SK-N-SH (cell line): Measurements from ENCODE around the gene RNU7-1. TPM values are rescaled to one million over a fixed set of nuclear protein-coding genes. Genes with fewer than 3 reads are reported as not detected.

Source experiments
- CTCF ChIA-PET: fragments of 300-600, 350-600 bp; formaldehyde crosslinking; extraction: SDS; loops from one replicate; lab custom pipeline; 2021; lab: Yijun Ruan, JAX
- POLR2A ChIA-PET: fragments of 350-600 bp; sonication (Branson Sonifier 250); formaldehyde crosslinking; extraction: SDS; loops from one replicate; lab custom pipeline; 2020; ENCODE audit warnings: antibody characterized with exemption, inconsistent platforms; lab: Yijun Ruan, JAX
- DNase-seq: peaks from one replicate; pipeline ENCODE4 v3.0.0; 2012
- H2AFZ ChIP-seq: fragments of 200-600 bp; sonication (generic); 2 replicates; pipeline ENCODE4 v1.8.1; 2016; ENCODE audit warnings: antibody characterized with exemption, mild to moderate bottlenecking, low read depth
- H3F3A ChIP-seq: fragments of 200-600 bp; sonication (generic); replicated peaks from 2 replicates; pipeline ENCODE3; 2016; ENCODE audit warnings: antibody characterized with exemption, mild to moderate bottlenecking; ENCODE audit not compliant: insufficient read depth
- H3K27ac ChIP-seq, 2 experiments: fragments of 200-500 bp in 1 of 2; fragments of 200-600 bp in 1 of 2; sonication (Bioruptor generic) in 1 of 2; sonication (generic), shearing (Covaris generic) in 1 of 2; 2 replicates each; pipeline versions ENCODE4 v1.5.1 to v1.6.1; 2014 to 2016; ENCODE audit warnings: low read depth in 2 of 2, inconsistent platforms in 1 of 2, low read length in 1 of 2, mild to moderate bottlenecking in 1 of 2, mixed read lengths in 1 of 2
- H3K27me3 ChIP-seq: fragments of 200-600 bp; sonication (generic), shearing (Covaris generic); 2 replicates; pipeline ENCODE4 v1.6.1; 2016; ENCODE audit warnings: mixed run types; ENCODE audit not compliant: insufficient read depth
- H3K36me3 ChIP-seq, 2 experiments: fragments of 200-500 bp in 1 of 2; fragments of 200-600 bp in 1 of 2; sonication (Bioruptor generic) in 1 of 2; sonication (generic) in 1 of 2; replicated peaks in 1 of 2; 2 replicates each; pipeline versions ENCODE3 to v1.5.1; 2014 to 2016; ENCODE audit warnings: low read length in 1 of 2, mild to moderate bottlenecking in 1 of 2; ENCODE audit not compliant: insufficient read depth in 2 of 2, control insufficient read depth in 1 of 2
- H3K4me1 ChIP-seq, 2 experiments: fragments of 200-500 bp in 1 of 2; fragments of 200-600 bp in 1 of 2; sonication (Bioruptor generic) in 1 of 2; sonication (generic), shearing (Covaris generic) in 1 of 2; 2 replicates each; pipeline versions ENCODE4 v1.5.1 to v1.6.1; 2014 to 2016; ENCODE audit warnings: low read depth in 1 of 2, low read length in 1 of 2, mixed run types in 1 of 2; ENCODE audit not compliant: insufficient read depth in 2 of 2, control insufficient read depth in 1 of 2
- H3K4me2 ChIP-seq: fragments of 200-600 bp; sonication (generic), shearing (Covaris generic); 2 replicates; pipeline ENCODE4 v1.6.1; 2017; ENCODE audit warnings: mixed run types
- H3K4me3 ChIP-seq, 2 experiments: fragments of 200-500 bp in 1 of 2; fragments of 200-600 bp in 1 of 2; sonication (Bioruptor generic) in 1 of 2; sonication (generic), shearing (Covaris generic) in 1 of 2; 2 replicates each; pipeline versions ENCODE4 v1.5.1 to v1.8.1; 2014 to 2016; ENCODE audit warnings: low read depth in 2 of 2, inconsistent platforms in 1 of 2, low read length in 1 of 2, mild to moderate bottlenecking in 1 of 2, mixed read lengths in 1 of 2, moderate library complexity in 1 of 2
- H3K79me2 ChIP-seq: fragments of 200-600 bp; sonication (generic); 2 replicates; pipeline ENCODE4 v1.8.1; 2017; ENCODE audit warnings: mild to moderate bottlenecking; ENCODE audit not compliant: insufficient read depth
- H3K9ac ChIP-seq: fragments of 200-600 bp; sonication (generic); 2 replicates; pipeline ENCODE4 v1.6.1; 2017; ENCODE audit warnings: mixed run types
- H3K9me2 ChIP-seq: fragments of 200-600 bp; sonication (generic); 2 replicates; pipeline ENCODE4 v1.6.1; 2017; ENCODE audit warnings: mixed run types
- H3K9me3 ChIP-seq: fragments of 200-600 bp; sonication (generic); 2 replicates; pipeline ENCODE4 v1.6.1; 2017; ENCODE audit warnings: mixed run types, mild to moderate bottlenecking, moderate library complexity
- H4K20me1 ChIP-seq: fragments of 200-600 bp; sonication (generic); 2 replicates; pipeline ENCODE4 v1.6.1; 2017; ENCODE audit warnings: mild to moderate bottlenecking, mixed run types; ENCODE audit not compliant: insufficient read depth
- CHD2 ChIP-seq: fragments of 150-350 bp; IDR thresholded peaks from 2 replicates; pipeline ENCODE4 v1.6.1; 2018; ENCODE audit warnings: low read length; ENCODE audit not compliant: partially characterized antibody
- ELF1 ChIP-seq: IDR thresholded peaks from 2 replicates; pipeline ENCODE4 v1.4.0; 2012
- EP300 ChIP-seq, 2 experiments: IDR thresholded peaks; 2 replicates each; pipeline versions ENCODE4 v1.4.0 to v1.6.1; 2012; ENCODE audit warnings: borderline replicate concordance in 1 of 2, low read depth in 1 of 2, low read length in 1 of 2
- FOXJ3 ChIP-seq: sonication (generic); formaldehyde crosslinking; IDR thresholded peaks from 2 replicates; pipeline ENCODE4 v1.5.1; 2020; ENCODE audit warnings: mild to moderate bottlenecking, missing genetic modification reagents
- GABPA ChIP-seq: IDR thresholded peaks from 2 replicates; pipeline ENCODE4 v1.4.0; 2012; ENCODE audit warnings: low read depth, mild to moderate bottlenecking
- NFIC ChIP-seq: IDR thresholded peaks from 2 replicates; pipeline ENCODE4 v1.4.0; 2012; ENCODE audit warnings: borderline replicate concordance
- RCOR1 ChIP-seq: fragments of 150-350 bp; IDR thresholded peaks from 2 replicates; pipeline ENCODE4 v1.6.1; 2017; ENCODE audit warnings: antibody characterized with exemption, low read length
- SMC3 ChIP-seq: IDR thresholded peaks from 2 replicates; pipeline ENCODE4 v1.6.1; 2012; ENCODE audit warnings: low read depth, low read length, improper control_type of control experiment
- TAF1 ChIP-seq: IDR thresholded peaks from 2 replicates; pipeline ENCODE4 v1.6.1; 2012; ENCODE audit warnings: low read depth, mild to moderate bottlenecking, low read length, moderate library complexity, borderline replicate concordance
- TCF12 ChIP-seq: IDR thresholded peaks from 2 replicates; pipeline ENCODE4 v1.4.0; 2012
- YY1 ChIP-seq: IDR thresholded peaks from 2 replicates; pipeline ENCODE4 v1.4.0; 2012; ENCODE audit warnings: low read depth, mild to moderate bottlenecking
- WGBS: methylation state at CpG from one replicate; pipeline ENCODE4 v1.1.6; 2017; ENCODE audit warnings: low lambda C conversion rate; 5-methylcytosine and 5-hydroxymethylcytosine counted together
- polyA plus RNA-seq, 3 experiments: library from polyadenylated mRNA; depleted of rRNA; stranded (reverse); fragments of >200 nt; gene quantifications; 2 replicates each; pipeline ENCODE4 v1.2.3, GENCODE V29; 2012
- TF ChIP-seq, protein P1 (sequence below): IDR thresholded peaks from 2 replicates; pipeline ENCODE4 v1.4.0; 2012; ENCODE audit warnings: low read depth, borderline replicate concordance
- TF ChIP-seq, protein P2 (sequence below): fragments of 150-350 bp; IDR thresholded peaks from 2 replicates; pipeline ENCODE4 v1.6.1; 2016; ENCODE audit warnings: mild to moderate bottlenecking, low read depth, low read length
- TF ChIP-seq, protein P3 (sequence below): IDR thresholded peaks from 2 replicates; pipeline ENCODE4 v1.4.0; 2012; ENCODE audit warnings: low read depth, borderline replicate concordance

Gene RNU7-1
- polyA plus RNA-seq, 1 of the 3 experiments (the other 2 are of a cell fraction): not detected

DNA sequence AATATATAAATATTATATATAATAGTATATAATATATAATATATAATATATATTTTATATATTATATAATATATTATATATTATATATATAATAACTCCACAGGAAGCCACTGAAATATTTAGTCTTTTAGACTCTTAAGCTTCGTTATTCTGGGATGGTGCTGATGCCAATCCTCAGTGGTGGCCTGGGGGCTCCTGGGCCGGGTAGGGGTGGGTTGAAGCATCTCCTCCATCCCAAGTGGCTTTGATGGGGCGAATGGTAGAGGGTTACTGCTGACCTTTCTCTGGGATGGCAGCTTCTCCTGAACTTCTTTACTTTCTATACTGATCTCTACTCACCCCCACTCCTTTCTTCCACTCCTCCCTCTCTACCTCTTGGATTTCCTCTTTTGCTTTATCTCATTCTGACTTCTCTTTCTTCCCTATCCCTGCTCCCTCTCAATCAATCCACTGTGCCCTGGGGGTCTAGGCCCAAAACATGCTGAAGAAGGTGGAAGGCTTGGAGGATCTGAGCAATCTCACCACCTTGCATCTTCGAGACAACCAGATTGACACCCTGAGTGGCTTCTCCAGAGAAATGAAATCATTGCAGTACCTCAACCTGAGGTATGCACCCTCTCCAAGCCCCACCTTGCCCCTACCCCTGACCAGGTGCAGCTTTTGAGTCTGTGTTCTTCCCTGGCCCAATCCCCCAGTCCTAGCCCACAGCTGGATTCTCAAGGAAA lies 34.0 kb upstream of the RNU7-1 start:
- no peak overlapping the region for H3K9ac ChIP-seq
- ChIA-PET POLR2A (interaction anchor here (1.2 to 1.3 kb wide), 2 partner anchors 34 to 37 kb away, joined by 3 read pairs; partner anchors contain the start of genes C12orf57, RNU7-1 and SPSB2), CTCF (interaction anchor here (0.6 to 9.6 kb wide), 8 partner anchors 16 to 203 kb away, joined by 3 to 62 read pairs (median 6); partner anchors contain the start of genes ATN1 and SPSB2)
- H3K9me2 ChIP-seq: no peaks in the 10 kb centered on the region
- no peak overlapping the region for H3K4me2 ChIP-seq
- no peaks in the 10 kb centered on the region for H4K20me1 ChIP-seq
- H3K4me3 ChIP-seq: no peak overlapping the region
- no peak overlapping the region for H2AFZ ChIP-seq
- no peaks in the 10 kb centered on the region for H3K9me3 ChIP-seq
- H3K79me2 ChIP-seq: no peaks in the 10 kb centered on the region
- no peak for DNase-seq
- H3K36me3 ChIP-seq: peaks cover 0 to 5% of the 10 kb centered on the region in 2 experiments
- H3F3A ChIP-seq: peaks cover 4% of the 10 kb centered on the region
- TF ChIP-seq TCF12 (no peak), EP300 (IDR thresholded peaks at IDR 0.05; ENCODE audit: borderline replicate concordance in 1 of 2, low read depth in 1 of 2, low read length in 1 of 2) (no peak)
- TF ChIP-seq, protein P1, sequence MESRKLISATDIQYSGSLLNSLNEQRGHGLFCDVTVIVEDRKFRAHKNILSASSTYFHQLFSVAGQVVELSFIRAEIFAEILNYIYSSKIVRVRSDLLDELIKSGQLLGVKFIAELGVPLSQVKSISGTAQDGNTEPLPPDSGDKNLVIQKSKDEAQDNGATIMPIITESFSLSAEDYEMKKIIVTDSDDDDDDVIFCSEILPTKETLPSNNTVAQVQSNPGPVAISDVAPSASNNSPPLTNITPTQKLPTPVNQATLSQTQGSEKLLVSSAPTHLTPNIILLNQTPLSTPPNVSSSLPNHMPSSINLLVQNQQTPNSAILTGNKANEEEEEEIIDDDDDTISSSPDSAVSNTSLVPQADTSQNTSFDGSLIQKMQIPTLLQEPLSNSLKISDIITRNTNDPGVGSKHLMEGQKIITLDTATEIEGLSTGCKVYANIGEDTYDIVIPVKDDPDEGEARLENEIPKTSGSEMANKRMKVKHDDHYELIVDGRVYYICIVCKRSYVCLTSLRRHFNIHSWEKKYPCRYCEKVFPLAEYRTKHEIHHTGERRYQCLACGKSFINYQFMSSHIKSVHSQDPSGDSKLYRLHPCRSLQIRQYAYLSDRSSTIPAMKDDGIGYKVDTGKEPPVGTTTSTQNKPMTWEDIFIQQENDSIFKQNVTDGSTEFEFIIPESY: no peak
- no peak overlapping the region for H3K27ac ChIP-seq
- peaks cover 5 to 13% of the 10 kb centered on the region in 2 experiments; a peak in 2 of 4 replicates for H3K4me1 ChIP-seq
- no peaks in the 10 kb centered on the region for H3K27me3 ChIP-seq
- 77% methylated on average over 4 of the region's 4 CpGs for WGBS

DNA sequence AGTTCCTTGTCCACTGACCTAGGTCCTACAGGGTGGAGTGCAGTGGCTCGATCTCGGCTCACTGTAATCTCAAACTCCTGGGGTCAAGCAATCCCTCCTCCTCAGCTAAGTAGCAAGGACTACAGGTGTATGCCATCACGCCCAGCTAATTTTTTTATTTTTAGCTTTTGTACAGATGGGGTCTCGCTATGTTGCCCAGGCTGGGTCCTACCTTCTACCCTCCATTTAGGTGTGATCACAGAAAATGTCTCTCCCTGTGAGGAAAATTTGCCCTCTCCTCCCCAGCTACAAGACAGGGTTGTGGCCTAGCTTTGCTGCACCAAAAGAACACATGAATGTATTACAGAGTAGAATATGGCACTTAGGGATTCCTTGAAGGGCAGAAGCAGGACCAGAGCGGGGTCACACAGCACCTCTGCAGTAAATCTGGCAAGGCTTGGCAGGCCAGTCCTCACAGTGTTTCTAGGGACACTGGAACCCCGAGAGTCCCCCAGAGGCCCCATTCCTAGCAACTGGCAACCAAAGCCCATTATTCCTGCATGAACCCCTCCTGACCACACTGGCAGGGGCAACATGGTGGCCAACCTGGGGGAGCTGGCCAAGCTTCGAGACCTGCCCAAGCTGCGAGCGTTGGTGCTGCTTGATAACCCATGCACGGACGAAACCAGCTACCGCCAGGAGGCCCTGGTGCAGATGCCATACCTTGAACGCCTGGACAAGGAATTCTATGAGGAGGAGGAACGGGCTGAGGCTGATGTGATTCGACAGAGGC lies 31.3 kb upstream of the RNU7-1 start:
- no peaks in the 10 kb centered on the region for H3K27me3 ChIP-seq
- no peak overlapping the region for H3K4me2 ChIP-seq
- no peaks in the 10 kb centered on the region for H3K9me3 ChIP-seq
- H3K9me2 ChIP-seq: no peaks in the 10 kb centered on the region
- no peak overlapping the region for H3K9ac ChIP-seq
- no peak overlapping the region for H3K4me3 ChIP-seq
- peaks cover 13% of the 10 kb centered on the region; the same call in 1 of the 2 replicates for H3K79me2 ChIP-seq
- H3K36me3 ChIP-seq: peaks cover 0 to 5% of the 10 kb centered on the region in 2 experiments
- DNase-seq: no peak
- 96% methylated on average over 15 of the region's 15 CpGs for WGBS
- CTCF ChIA-PET: interaction anchor here (0.6 to 9.6 kb wide), 11 partner anchors 13 to 232 kb away, joined by 3 to 62 read pairs (median 5); partner anchors contain the start of genes C12orf57 and RNU7-1
- peaks cover 4% of the 10 kb centered on the region for H3F3A ChIP-seq
- H3K27ac ChIP-seq: no peak overlapping the region
- H4K20me1 ChIP-seq: no peaks in the 10 kb centered on the region
- H2AFZ ChIP-seq: no peak overlapping the region
- peaks cover 14 to 18% of the 10 kb centered on the region in 2 experiments; a peak in 2 of 4 replicates for H3K4me1 ChIP-seq
- POLR2A ChIA-PET: interaction anchor here (1.1 to 4.2 kb wide), 5 partner anchors 10 to 46 kb away, joined by 3 to 21 read pairs (median 7); no protein-coding TSS in a partner anchor
- TF ChIP-seq SMC3 (no peak), RCOR1 (no peak), YY1 (no peak), TAF1 (no peak), CHD2 (no peak), NFIC (no peak), GABPA (no peak), ELF1 (no peak), FOXJ3 (no peak)
- TF ChIP-seq, protein P2, sequence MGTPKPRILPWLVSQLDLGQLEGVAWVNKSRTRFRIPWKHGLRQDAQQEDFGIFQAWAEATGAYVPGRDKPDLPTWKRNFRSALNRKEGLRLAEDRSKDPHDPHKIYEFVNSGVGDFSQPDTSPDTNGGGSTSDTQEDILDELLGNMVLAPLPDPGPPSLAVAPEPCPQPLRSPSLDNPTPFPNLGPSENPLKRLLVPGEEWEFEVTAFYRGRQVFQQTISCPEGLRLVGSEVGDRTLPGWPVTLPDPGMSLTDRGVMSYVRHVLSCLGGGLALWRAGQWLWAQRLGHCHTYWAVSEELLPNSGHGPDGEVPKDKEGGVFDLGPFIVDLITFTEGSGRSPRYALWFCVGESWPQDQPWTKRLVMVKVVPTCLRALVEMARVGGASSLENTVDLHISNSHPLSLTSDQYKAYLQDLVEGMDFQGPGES: no peak
- TF ChIP-seq, protein P1: no peak
- TF ChIP-seq, protein P3, sequence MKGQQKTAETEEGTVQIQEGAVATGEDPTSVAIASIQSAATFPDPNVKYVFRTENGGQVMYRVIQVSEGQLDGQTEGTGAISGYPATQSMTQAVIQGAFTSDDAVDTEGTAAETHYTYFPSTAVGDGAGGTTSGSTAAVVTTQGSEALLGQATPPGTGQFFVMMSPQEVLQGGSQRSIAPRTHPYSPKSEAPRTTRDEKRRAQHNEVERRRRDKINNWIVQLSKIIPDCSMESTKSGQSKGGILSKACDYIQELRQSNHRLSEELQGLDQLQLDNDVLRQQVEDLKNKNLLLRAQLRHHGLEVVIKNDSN: no peak
